ENCODE data around the gene OSBPL5.

Gene OSBPL5

GRCh38 chr11:3165152-3165705 lies at the start of gene OSBPL5:
OSBPL5 (minus strand) TSS chr11:3165310; CDS start chr11:3129148, 36,162 bp downstream.
- DNase-seq, result no peak

GRCh38 chr11:3214420-3214699 lies 49.2 kb upstream of the OSBPL5 start:
- no peak for DNase-seq

- DNase-seq, result no peak
Observed at GRCh38 chr11:3213659-3214419, 48.7 kb upstream of the OSBPL5 start.

GRCh38 chr11:3208272-3208671 lies 43.2 kb upstream of the OSBPL5 start:
- no peak for DNase-seq

- no peak for DNase-seq
Observed at GRCh38 chr11:3207526-3208189, 42.5 kb upstream of the OSBPL5 start.

- no peak for DNase-seq
Observed at GRCh38 chr11:3206922-3207204, 41.8 kb upstream of the OSBPL5 start.

GRCh38 chr11:3206156-3206921 lies 41.2 kb upstream of the OSBPL5 start:
- DNase-seq, result no peak

GRCh38 chr11:3205261-3206155 lies 40.4 kb upstream of the OSBPL5 start:
- no peak for DNase-seq

- DNase-seq, result no peak
Observed at GRCh38 chr11:3204141-3205015, 39.3 kb upstream of the OSBPL5 start.

- DNase-seq, result no peak
Observed at GRCh38 chr11:3203221-3204043, 38.3 kb upstream of the OSBPL5 start.

- no peak for DNase-seq
Observed at GRCh38 chr11:3202759-3203158, 37.6 kb upstream of the OSBPL5 start.

- DNase-seq, result no peak
Observed at GRCh38 chr11:3202305-3202704, 37.2 kb upstream of the OSBPL5 start.

- peak; percentile 21 for DNase-seq
Observed at GRCh38 chr11:3201677-3202181, 36.6 kb upstream of the OSBPL5 start.

GRCh38 chr11:3201112-3201581 lies 36.0 kb upstream of the OSBPL5 start:
- peak; percentile 21 for DNase-seq

GRCh38 chr11:3200388-3201111 lies 35.4 kb upstream of the OSBPL5 start:
- peak; percentile 24 for DNase-seq

- DNase-seq, result no peak
Observed at GRCh38 chr11:3199537-3200295, 34.6 kb upstream of the OSBPL5 start.

GRCh38 chr11:3198815-3199214 lies 33.7 kb upstream of the OSBPL5 start:
- DNase-seq, result no peak

GRCh38 chr11:3197878-3198528 lies 32.9 kb upstream of the OSBPL5 start:
- no peak for DNase-seq

Measured in activated CD4-positive, CD25-positive, alpha-beta regulatory T cell treated with anti-CD3 and anti-CD28 coated beads, Interleukin-2, amount 50 U/mL, for 72 hours (primary cell).